ENCODE results near the gene TMEM151A. TPM values are rescaled to one million over a fixed set of nuclear protein-coding genes. Genes with fewer than 3 reads are reported as not detected.

The TMEM151A gene
- total RNA-seq, 1 donor from 2014 or later, result 2.1 TPM

GRCh38 chr11:66287211-66287888 is 4.3 kb upstream of the TMEM151A start:
- no peak for TF ChIP-seq CTCF (conservative IDR thresholded peaks at IDR 0.05)
- peaks cover 25% of the 10 kb centered on the region for H3K27me3 Mint-ChIP-seq
- peak overlapping the region; percentile 72 for H3K4me3 Mint-ChIP-seq
- no peak for DNase-seq (ENCODE audit: extremely low spot score, unreplicated experiment)
- H3K4me1 Mint-ChIP-seq (ENCODE audit: unreplicated experiment), result peaks cover 18% of the 10 kb centered on the region
- peaks cover 3% of the 10 kb centered on the region for H3K36me3 Mint-ChIP-seq
- peak overlapping the region; percentile 53 for H3K27ac Mint-ChIP-seq
- H3K9me3 Mint-ChIP-seq, result no peaks in the 10 kb centered on the region

DNA sequence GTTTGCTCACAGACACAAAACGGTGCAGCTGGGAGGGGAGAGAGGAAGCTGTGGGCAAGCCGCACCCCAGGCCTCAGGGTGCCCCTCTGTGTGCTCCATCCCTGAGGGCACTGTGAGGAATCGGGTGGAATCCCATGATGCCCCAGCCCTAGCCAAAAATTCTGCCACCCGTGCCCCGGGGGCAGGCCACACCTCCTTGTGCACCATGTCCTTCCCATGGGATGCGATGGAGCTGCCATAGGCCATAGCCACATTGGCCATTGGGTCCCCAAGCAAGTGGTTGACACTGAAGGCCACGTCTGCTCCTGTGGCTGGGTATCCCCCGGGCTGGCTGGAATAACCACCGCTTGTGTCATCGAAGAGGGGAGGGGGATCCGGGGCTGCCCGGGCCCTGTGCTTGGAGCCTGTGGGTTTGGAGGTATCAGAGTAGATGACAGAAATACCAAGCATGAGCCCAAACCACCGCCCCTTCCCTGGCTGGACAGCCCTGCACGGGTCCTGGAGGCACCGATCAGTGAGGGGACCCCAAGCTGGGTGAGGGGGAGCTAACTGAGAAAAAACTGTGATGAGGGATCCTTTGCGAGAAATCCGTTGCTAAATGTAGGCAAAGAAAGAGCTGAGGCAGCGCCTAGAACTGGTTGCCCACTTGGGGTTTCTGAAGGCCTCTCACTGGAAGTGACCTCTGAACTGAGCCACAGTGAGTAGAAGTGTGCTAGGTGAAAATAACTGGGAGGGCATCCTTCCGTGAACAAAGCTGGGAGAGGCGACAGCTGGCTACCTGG is 3.6 kb upstream of the TMEM151A start:
- Mint-ChIP-seq H3K27ac (peak overlapping the region; percentile 95), H3K4me1 (ENCODE audit: unreplicated experiment) (peaks cover 18% of the 10 kb centered on the region), H3K4me3 (peak overlapping the region; percentile 96), H3K36me3 (peaks cover 3% of the 10 kb centered on the region), H3K27me3 (peaks cover 32% of the 10 kb centered on the region), H3K9me3 (no peaks in the 10 kb centered on the region)
- DNase-seq (ENCODE audit: extremely low spot score, unreplicated experiment), result no peak
- no peak for TF ChIP-seq CTCF (conservative IDR thresholded peaks at IDR 0.05)

GRCh38 chr11:66288671-66289547 is 2.8 kb upstream of the TMEM151A start, which contains the start of gene YIF1A:
TSS of gene YIF1A (minus strand) at chr11:66289143. CDS start at chr11:66288985, 158 bp downstream.
- TF ChIP-seq CTCF (conservative IDR thresholded peaks at IDR 0.05), result peak; percentile 38
- H3K4me3 Mint-ChIP-seq, result peak within 1 kb of the TSS; percentile 96
- peak; percentile 98 for DNase-seq (ENCODE audit: extremely low spot score, unreplicated experiment)
- peaks cover 3% of the 10 kb centered on the region for H3K36me3 Mint-ChIP-seq
- H3K4me1 Mint-ChIP-seq (ENCODE audit: unreplicated experiment), result peaks cover 18% of the 10 kb centered on the region
- H3K9me3 Mint-ChIP-seq, result no peaks in the 10 kb centered on the region
- H3K27me3 Mint-ChIP-seq, result peaks cover 41% of the 10 kb centered on the region
- H3K27ac Mint-ChIP-seq, result peak within 1 kb of the TSS; percentile 98

GRCh38 chr11:66289548-66290329 is 2.0 kb upstream of the TMEM151A start:
- peaks cover 18% of the 10 kb centered on the region for H3K4me1 Mint-ChIP-seq (ENCODE audit: unreplicated experiment)
- peak overlapping the region; percentile 98 for H3K27ac Mint-ChIP-seq
- H3K9me3 Mint-ChIP-seq, result no peaks in the 10 kb centered on the region
- no peak for TF ChIP-seq CTCF (conservative IDR thresholded peaks at IDR 0.05)
- peak; percentile 90 for DNase-seq (ENCODE audit: extremely low spot score, unreplicated experiment)
- peak overlapping the region; percentile 93 for H3K4me3 Mint-ChIP-seq
- peaks cover 43% of the 10 kb centered on the region for H3K27me3 Mint-ChIP-seq
- H3K36me3 Mint-ChIP-seq, result peaks cover 3% of the 10 kb centered on the region

DNA sequence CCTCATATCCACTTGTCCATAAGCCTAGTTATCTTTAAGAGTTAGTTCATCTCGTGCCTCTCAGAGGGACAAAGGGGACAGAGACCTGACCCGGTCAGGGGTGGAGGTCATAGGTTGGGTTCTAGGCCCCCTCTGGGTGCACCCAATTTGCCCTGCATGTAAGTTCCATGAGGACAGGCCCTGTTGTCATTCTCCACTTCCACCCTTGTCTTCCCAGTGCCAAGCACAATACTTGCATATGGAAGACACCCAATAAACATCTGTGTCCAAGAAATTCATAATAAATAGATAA is 1.4 kb upstream of the TMEM151A start:
- H3K27ac Mint-ChIP-seq, result peak overlapping the region; percentile 98
- DNase-seq (ENCODE audit: extremely low spot score, unreplicated experiment), result no peak
- H3K9me3 Mint-ChIP-seq, result no peaks in the 10 kb centered on the region
- no peak for TF ChIP-seq CTCF (conservative IDR thresholded peaks at IDR 0.05)
- peaks cover 3% of the 10 kb centered on the region for H3K36me3 Mint-ChIP-seq
- H3K4me3 Mint-ChIP-seq, result peak overlapping the region; percentile 93
- peaks cover 43% of the 10 kb centered on the region for H3K27me3 Mint-ChIP-seq
- peaks cover 18% of the 10 kb centered on the region for H3K4me1 Mint-ChIP-seq (ENCODE audit: unreplicated experiment)
